Esophagus muscularis mucosa (tissue), 4 donors: ENCODE measurements around the gene SPEF2.

Experiments used
- CTCF ChIP-seq, 3 experiments: fragments of 200-600 bp in 2 of 3; fragments of 450-650 bp in 1 of 3; sonication (generic) in 2 of 3; IDR thresholded peaks; one replicate each; pipeline ENCODE4 v1.5.1; 2017 to 2019; ENCODE audit warnings: antibody characterized with exemption in 3 of 3, mild to moderate bottlenecking in 2 of 3, moderate library complexity in 1 of 3
- EP300 ChIP-seq: sonication (generic); formaldehyde crosslinking; IDR thresholded peaks from one replicate; pipeline ENCODE4 v1.6.1; 2017; ENCODE audit warnings: antibody characterized with exemption
- POLR2A ChIP-seq: fragments of 450-650 bp; IDR thresholded peaks from one replicate; pipeline ENCODE4 v1.6.1; 2017; ENCODE audit warnings: antibody characterized with exemption, moderate library complexity, mild to moderate bottlenecking, low read depth
- POLR2AphosphoS5 ChIP-seq, 2 donors: sonication (generic); formaldehyde crosslinking; IDR thresholded peaks; one replicate each; pipeline ENCODE4 v1.6.1; 2017; ENCODE audit warnings: antibody characterized with exemption in 2 of 2

- TF ChIP-seq CTCF (IDR thresholded peaks at IDR 0.05) (no peak), POLR2A (no peak), EP300 (no peak), POLR2AphosphoS5 (IDR thresholded peaks at IDR 0.05) (no peak)
Measured at GRCh38 chr5:35811108-35811741, 193.6 kb downstream of the SPEF2 start.
